GM19397 (cell line): ENCODE results near the gene NUDCD2.

Experiments used
- ATAC-seq: cut with Tn5 transposase; IDR thresholded peaks from one replicate; pipeline ENCODE4 v1.9.1; 2021; ENCODE audit warnings: mild to moderate bottlenecking, moderate library complexity; ENCODE audit not compliant: unreplicated experiment

Gene NUDCD2

GRCh38 chr5:163459819-163460561, at the start of gene NUDCD2:
Gene NUDCD2 (minus strand): TSS chr5:163460102. CDS start chr5:163460050, 52 bp downstream.
- peak; percentile 72 for ATAC-seq

GRCh38 chr5:163509291-163509951, 49.5 kb upstream of the NUDCD2 start:
- ATAC-seq: no peak

GRCh38 chr5:163508753-163509152, 48.9 kb upstream of the NUDCD2 start:
- no peak for ATAC-seq

- no peak for ATAC-seq
These were observed 46.8 kb upstream of the NUDCD2 start for GRCh38 chr5:163506726-163507125.

GRCh38 chr5:163506095-163506457, 46.2 kb upstream of the NUDCD2 start:
- ATAC-seq: peak; percentile 5

- peak; percentile 93 for ATAC-seq
These were observed 45.6 kb upstream of the NUDCD2 start, which contains the start of gene MAT2B for GRCh38 chr5:163505368-163506094. Gene MAT2B (plus strand): TSS chr5:163505619. CDS start chr5:163505687, 68 bp downstream.

- ATAC-seq: peak; percentile 0
These were observed 45.1 kb upstream of the NUDCD2 start for GRCh38 chr5:163505049-163505367.

GRCh38 chr5:163504079-163504931, 44.4 kb upstream of the NUDCD2 start:
- no peak for ATAC-seq

GRCh38 chr5:163503106-163504078, 43.5 kb upstream of the NUDCD2 start:
- no peak for ATAC-seq

- no peak for ATAC-seq
These were observed 42.6 kb upstream of the NUDCD2 start for GRCh38 chr5:163502521-163502920.

GRCh38 chr5:163498886-163499285, 39.0 kb upstream of the NUDCD2 start:
- ATAC-seq: no peak

- no peak for ATAC-seq
These were observed 37.4 kb upstream of the NUDCD2 start for GRCh38 chr5:163497315-163497714.

GRCh38 chr5:163496286-163496685, 36.4 kb upstream of the NUDCD2 start:
- ATAC-seq: no peak

- ATAC-seq: no peak
These were observed 29.8 kb upstream of the NUDCD2 start for GRCh38 chr5:163489745-163490075.

GRCh38 chr5:163489055-163489744, 29.3 kb upstream of the NUDCD2 start:
- ATAC-seq: no peak

GRCh38 chr5:163478982-163479271, 19.0 kb upstream of the NUDCD2 start:
- no peak for ATAC-seq

- ATAC-seq: no peak
These were observed 18.5 kb upstream of the NUDCD2 start for GRCh38 chr5:163478126-163478981.

GRCh38 chr5:163475411-163475810, 15.5 kb upstream of the NUDCD2 start:
- no peak for ATAC-seq
